H9 (cell line): Measurements from ENCODE around the gene SPOP. TPM values are rescaled to one million over a fixed set of nuclear protein-coding genes. Genes with fewer than 3 reads are reported as not detected.

Source experiments
- DNase-seq: peaks from one replicate; pipeline ENCODE4 v3.0.0-alpha.2; 2017
- H2AFZ ChIP-seq: one replicate; pipeline ENCODE4 v1.6.1; 2013; ENCODE audit warnings: mild to moderate bottlenecking, low read length, control low read depth, moderate library complexity
- H2AK5ac ChIP-seq: 2 replicates; pipeline ENCODE4 v1.6.1; 2013; ENCODE audit warnings: low read length, control low read depth, mixed read lengths; ENCODE audit not compliant: insufficient read length
- H2BK120ac ChIP-seq: one replicate; pipeline ENCODE4 v1.6.1; 2013; ENCODE audit warnings: low read depth, mild to moderate bottlenecking, low read length, control low read depth, inconsistent platforms; ENCODE audit not compliant: poor library complexity, severe bottlenecking
- H2BK12ac ChIP-seq: 2 replicates; pipeline ENCODE4 v1.6.1; 2013; ENCODE audit warnings: low read length, control low read depth, mixed read lengths, low read depth; ENCODE audit not compliant: insufficient read length
- H2BK15ac ChIP-seq: 2 replicates; pipeline ENCODE4 v1.6.1; 2013; ENCODE audit warnings: low read depth, low read length, control low read depth
- H2BK20ac ChIP-seq: one replicate; pipeline ENCODE4 v1.6.1; 2013; ENCODE audit warnings: low read depth, mild to moderate bottlenecking, low read length, control low read depth, inconsistent platforms; ENCODE audit not compliant: poor library complexity, severe bottlenecking
- H2BK5ac ChIP-seq: 2 replicates; pipeline ENCODE4 v1.6.1; 2013; ENCODE audit warnings: low read length, control low read depth, mixed read lengths; ENCODE audit not compliant: insufficient read length
- H3K14ac ChIP-seq: 2 replicates; pipeline ENCODE4 v1.6.1; 2013; ENCODE audit warnings: low read length, control low read depth; ENCODE audit not compliant: insufficient read depth
- H3K18ac ChIP-seq: 2 replicates; pipeline ENCODE4 v1.6.1; 2013; ENCODE audit warnings: low read depth, mild to moderate bottlenecking, mixed read lengths, low read length, control low read depth; ENCODE audit not compliant: insufficient read length
- H3K23ac ChIP-seq: 2 replicates; pipeline ENCODE4 v1.6.1; 2013; ENCODE audit warnings: low read length, control low read depth, mixed read lengths, low read depth; ENCODE audit not compliant: insufficient read length
- H3K23me2 ChIP-seq: 2 replicates; pipeline ENCODE4 v1.6.1; 2013; ENCODE audit warnings: low read depth, mild to moderate bottlenecking, mixed read lengths, low read length, control low read depth; ENCODE audit not compliant: insufficient read length, poor library complexity, severe bottlenecking
- H3K27ac ChIP-seq: 2 replicates; pipeline ENCODE4 v1.5.1; 2013; ENCODE audit warnings: low read length, control low read depth, mixed read lengths, low read depth; ENCODE audit not compliant: insufficient read length
- H3K27me3 ChIP-seq: 2 replicates; pipeline ENCODE4 v1.6.1; 2013; ENCODE audit warnings: low read length, control low read depth, inconsistent platforms; ENCODE audit not compliant: insufficient read depth
- H3K4ac ChIP-seq: 2 replicates; pipeline ENCODE4 v1.6.1; 2013; ENCODE audit warnings: low read depth, mild to moderate bottlenecking, control low read depth, inconsistent platforms, low read length, moderate library complexity
- H3K4me1 ChIP-seq: 2 replicates; pipeline ENCODE4 v1.6.1; 2013; ENCODE audit warnings: low read length, control low read depth, inconsistent platforms; ENCODE audit not compliant: insufficient read depth
- H3K4me2 ChIP-seq: 2 replicates; pipeline ENCODE4 v1.6.1; 2013; ENCODE audit warnings: low read length, control low read depth, mixed read lengths; ENCODE audit not compliant: insufficient read length, insufficient read depth
- H3K56ac ChIP-seq: 2 replicates; pipeline ENCODE4 v1.6.1; 2013; ENCODE audit warnings: low read depth, mild to moderate bottlenecking, mixed read lengths, low read length, control low read depth; ENCODE audit not compliant: insufficient read length
- H3K79me1 ChIP-seq: 2 replicates; pipeline ENCODE4 v1.6.1; 2013; ENCODE audit warnings: low read depth, mild to moderate bottlenecking, moderate library complexity, low read length, control low read depth, inconsistent platforms; ENCODE audit not compliant: insufficient read depth, poor library complexity, severe bottlenecking
- H3K79me2 ChIP-seq: 2 replicates; pipeline ENCODE4 v1.6.1; 2013; ENCODE audit warnings: low read length, control low read depth, inconsistent platforms; ENCODE audit not compliant: insufficient read depth
- H3K9ac ChIP-seq: 2 replicates; pipeline ENCODE4 v1.6.1; 2013; ENCODE audit warnings: low read length, control low read depth, mixed read lengths; ENCODE audit not compliant: insufficient read length; ENCODE audit errors: extremely low read depth
- H3K9me3 ChIP-seq: one replicate; pipeline ENCODE4 v1.6.1; 2013; ENCODE audit warnings: low read depth, low read length, inconsistent platforms; ENCODE audit not compliant: control insufficient read depth
- H3T11ph ChIP-seq: one replicate; pipeline ENCODE4 v1.6.1; 2013; ENCODE audit warnings: mild to moderate bottlenecking, low read length, control low read depth, inconsistent platforms
- H4K20me1 ChIP-seq: one replicate; pipeline ENCODE4 v1.6.1; 2013; ENCODE audit not compliant: control insufficient read depth, insufficient read length, insufficient read depth
- H4K5ac ChIP-seq: 2 replicates; pipeline ENCODE4 v1.6.1; 2013; ENCODE audit warnings: low read depth, mild to moderate bottlenecking, mixed read lengths, low read length, control low read depth; ENCODE audit not compliant: insufficient read length
- H4K8ac ChIP-seq: replicated peaks from 2 replicates; pipeline ENCODE4 v1.6.1; 2013; ENCODE audit warnings: low read length, control low read depth, mixed read lengths, low read depth; ENCODE audit not compliant: insufficient read length
- H4K91ac ChIP-seq: 2 replicates; pipeline ENCODE4 v1.6.1; 2013; ENCODE audit warnings: low read depth, mild to moderate bottlenecking, moderate library complexity, mixed read lengths, low read length, control low read depth; ENCODE audit not compliant: insufficient read length
- H3K27ac Mint-ChIP-seq, 3 experiments: 2 replicates in 2 of 3; 3 replicates in 1 of 3; pipeline ENCODE4 v1.8.0; 2020 to 2021; ENCODE audit warnings: mixed read lengths in 3 of 3, mild to moderate bottlenecking in 1 of 3, moderate library complexity in 1 of 3
- H3K27me3 Mint-ChIP-seq: 2 replicates; pipeline ENCODE4 v1.8.0; 2021; ENCODE audit warnings: low read depth, mild to moderate bottlenecking, moderate library complexity, mixed read lengths
- H3K36me3 Mint-ChIP-seq, 3 experiments: 2 replicates in 2 of 3; 3 replicates in 1 of 3; pipeline ENCODE4 v1.8.0; 2020 to 2021; ENCODE audit warnings: low read depth in 3 of 3, mixed read lengths in 3 of 3; ENCODE audit not compliant: insufficient read depth in 1 of 3
- H3K4me1 Mint-ChIP-seq, 2 experiments: 2 replicates each; pipeline ENCODE4 v1.8.0; 2020; ENCODE audit warnings: mixed read lengths in 2 of 2
- H3K4me3 Mint-ChIP-seq, 2 experiments: 2 replicates in 1 of 2; 3 replicates in 1 of 2; pipeline ENCODE4 v1.8.0; 2020 to 2021; ENCODE audit warnings: mild to moderate bottlenecking in 2 of 2, mixed read lengths in 2 of 2, moderate library complexity in 1 of 2
- H3K9me3 Mint-ChIP-seq, 2 experiments: 2 replicates in 1 of 2; 3 replicates in 1 of 2; pipeline ENCODE4 v1.8.0; 2020; ENCODE audit warnings: mild to moderate bottlenecking in 2 of 2, mixed read lengths in 2 of 2, moderate library complexity in 1 of 2
- WGBS: extraction: QIAGEN DNeasy Blood & Tissue Kit; methylation state at CpG from one replicate; pipeline ENCODE4 v1.1.7; 2013; ENCODE audit warnings: missing lambda C conversion rate, low lambda C conversion rate, mixed read lengths; ENCODE audit not compliant: insufficient read length; ENCODE audit errors: extremely low coverage; 5-methylcytosine and 5-hydroxymethylcytosine counted together
- total RNA-seq: library from RNA; stranded (reverse); gene quantifications from 2 replicates; pipeline ENCODE4 v1.2.1, GENCODE V29; 2021
- TF ChIP-seq, protein P1 (sequence below): fragments of 200-600 bp; sonication (generic); conservative IDR thresholded peaks from 3 replicates; pipeline ENCODE4 v1.8.0; 2021; ENCODE audit warnings: antibody characterized with exemption, mild to moderate bottlenecking

Gene SPOP
- total RNA-seq, 1 experiment from 2014 or later, result 33.7 TPM

- H4K5ac ChIP-seq, result no peak overlapping the region
- H3K9me3 ChIP-seq, result no peaks in the 10 kb centered on the region
- H3K4ac ChIP-seq, result no peak overlapping the region
- no peak for DNase-seq
- H3K36me3 Mint-ChIP-seq, result peaks cover 4 to 17% (median 14%) of the 10 kb centered on the region in 3 experiments; a peak in 6 of 7 replicates
- H3K27ac ChIP-seq, result no peak overlapping the region
- H2BK20ac ChIP-seq, result no peak overlapping the region
- no peak overlapping the region for H2BK120ac ChIP-seq
- H2BK5ac ChIP-seq, result no peak overlapping the region
- no peak overlapping the region for H3K14ac ChIP-seq
- no peak overlapping the region for H3K4me2 ChIP-seq
- H3K9ac ChIP-seq, result no peak overlapping the region
- no peak overlapping the region for H3T11ph ChIP-seq
- H3K4me3 Mint-ChIP-seq, result no peak overlapping the region
- H3K79me2 ChIP-seq, result no peaks in the 10 kb centered on the region
- no peaks in the 10 kb centered on the region for H4K20me1 ChIP-seq
- H3K27me3 Mint-ChIP-seq, result no peaks in the 10 kb centered on the region
- WGBS, result no CpG with 5 or more reads among the region's 3 CpGs
- H3K18ac ChIP-seq, result no peak overlapping the region
- no peak overlapping the region for H2BK12ac ChIP-seq
- no peaks in the 10 kb centered on the region for H3K27me3 ChIP-seq
- H2BK15ac ChIP-seq, result no peak overlapping the region
- H3K23me2 ChIP-seq, result no peaks in the 10 kb centered on the region
- H2AFZ ChIP-seq, result no peak overlapping the region
- peak overlapping the region; percentile 19 for H3K23ac ChIP-seq
- TF ChIP-seq, protein P1, sequence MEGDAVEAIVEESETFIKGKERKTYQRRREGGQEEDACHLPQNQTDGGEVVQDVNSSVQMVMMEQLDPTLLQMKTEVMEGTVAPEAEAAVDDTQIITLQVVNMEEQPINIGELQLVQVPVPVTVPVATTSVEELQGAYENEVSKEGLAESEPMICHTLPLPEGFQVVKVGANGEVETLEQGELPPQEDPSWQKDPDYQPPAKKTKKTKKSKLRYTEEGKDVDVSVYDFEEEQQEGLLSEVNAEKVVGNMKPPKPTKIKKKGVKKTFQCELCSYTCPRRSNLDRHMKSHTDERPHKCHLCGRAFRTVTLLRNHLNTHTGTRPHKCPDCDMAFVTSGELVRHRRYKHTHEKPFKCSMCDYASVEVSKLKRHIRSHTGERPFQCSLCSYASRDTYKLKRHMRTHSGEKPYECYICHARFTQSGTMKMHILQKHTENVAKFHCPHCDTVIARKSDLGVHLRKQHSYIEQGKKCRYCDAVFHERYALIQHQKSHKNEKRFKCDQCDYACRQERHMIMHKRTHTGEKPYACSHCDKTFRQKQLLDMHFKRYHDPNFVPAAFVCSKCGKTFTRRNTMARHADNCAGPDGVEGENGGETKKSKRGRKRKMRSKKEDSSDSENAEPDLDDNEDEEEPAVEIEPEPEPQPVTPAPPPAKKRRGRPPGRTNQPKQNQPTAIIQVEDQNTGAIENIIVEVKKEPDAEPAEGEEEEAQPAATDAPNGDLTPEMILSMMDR, result no peak
- H2AK5ac ChIP-seq, result no peak overlapping the region
- 0 out of 7 replicates have a peak overlapping the region, but pooled peaks of 1 of the 3 experiments have one; percentile 3 for H3K27ac Mint-ChIP-seq
- no peak overlapping the region for H3K56ac ChIP-seq
- peaks cover 11 to 19% of the 10 kb centered on the region in 2 experiments for H3K4me1 Mint-ChIP-seq
- no peak overlapping the region for H4K91ac ChIP-seq
- H3K4me1 ChIP-seq, result no peaks in the 10 kb centered on the region
- H3K9me3 Mint-ChIP-seq, result peaks cover 0 to 6% of the 10 kb centered on the region in 2 experiments; a peak in 1 of 5 replicates
- no peak overlapping the region for H4K8ac ChIP-seq
- H3K79me1 ChIP-seq, result peaks cover 6% of the 10 kb centered on the region
Measured at GRCh38 chr17:49640556-49640955, 37.3 kb downstream of the SPOP start.
